Measurements from ENCODE around the gene NCF4. TPM values are rescaled to one million over a fixed set of nuclear protein-coding genes. Genes with fewer than 3 reads are reported as not detected.

NCF4 gene
- total and polyA plus RNA-seq, 2 donors (not counting 1 experiment from before 2014, with no cell fraction given), result 118 to 175 TPM

DNA sequence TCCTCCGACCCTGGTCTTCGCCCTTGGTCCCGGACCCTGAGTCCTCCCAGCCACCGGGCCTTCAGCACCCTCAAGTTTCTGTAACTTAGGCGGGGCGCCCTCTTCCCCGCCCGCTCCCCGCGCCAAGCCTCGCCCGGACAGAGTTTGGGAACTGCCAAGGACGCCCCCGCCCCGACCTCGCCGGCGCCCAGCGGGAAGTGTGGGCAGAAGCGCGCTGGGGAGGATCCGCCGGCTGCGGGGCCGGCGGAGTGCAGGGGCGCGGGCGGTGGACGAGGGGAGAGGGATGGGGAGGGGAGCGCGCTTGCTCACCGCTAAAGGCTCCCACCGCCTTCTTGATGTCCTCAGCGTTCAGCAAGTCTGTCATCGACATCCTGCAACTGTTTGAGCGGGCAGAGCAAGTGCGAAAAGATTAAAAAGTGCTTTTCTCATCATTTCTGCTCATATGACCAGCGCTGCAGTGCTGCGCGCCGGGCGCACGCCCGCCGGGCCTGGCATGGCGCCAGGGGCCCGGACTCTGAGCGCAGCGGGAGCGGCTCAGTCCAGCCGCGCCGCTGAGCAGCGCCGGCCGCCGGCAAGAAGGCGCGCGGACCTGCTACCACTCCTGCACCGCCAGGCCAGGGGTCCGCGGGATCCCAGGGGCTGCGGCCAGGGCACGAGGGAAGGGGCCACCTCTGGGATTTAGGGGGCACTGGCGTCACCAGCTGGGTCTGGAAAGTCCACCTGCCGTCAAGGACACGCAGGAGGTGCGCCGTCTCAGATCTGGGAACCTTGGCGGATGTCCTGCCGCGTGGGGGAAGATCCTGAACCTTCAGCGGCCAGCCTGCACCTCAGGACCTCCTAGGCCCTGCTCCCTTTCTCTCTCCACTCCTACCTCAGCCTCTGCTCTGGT, 43.9 kb upstream of the NCF4 start, which contains the start of gene PVALB:
PVALB (minus strand) TSS at position 400 of the 889 bp plus-strand sequence; CDS start at position 370, 30 bp downstream.
- no peaks in the 10 kb centered on the region for H3K9me3 Mint-ChIP-seq (ENCODE audit: insufficient read depth)
- ATAC-seq (ENCODE audit: low read depth) (no peak), DNase-seq (no peak)
- no peaks in the 10 kb centered on the region for H4K20me1 ChIP-seq (ENCODE audit: control insufficient read depth, insufficient read depth, low read length, poor library complexity, severe bottlenecking)
- H3K27me3 ChIP-seq (replicated peaks in 1 of 4; ENCODE audit: control extremely low read depth in 1 of 4, control insufficient read depth in 3 of 4, insufficient read depth in 4 of 4, low read length in 3 of 4), result peaks cover 0 to 57% (median 23%) of the 10 kb centered on the region in 4 experiments
- H3K27ac ChIP-seq (ENCODE audit: low read length in 2 of 2), result no peak within 1 kb of the TSS
- no peaks in the 10 kb centered on the region for H3K9me3 ChIP-seq (ENCODE audit: control extremely low read depth in 1 of 3, control insufficient read depth in 2 of 3, insufficient read depth in 1 of 3, low read length in 2 of 3)
- H3K79me2 ChIP-seq (ENCODE audit: control insufficient read depth, insufficient read depth, low read length), result no peaks in the 10 kb centered on the region
- ChIA-PET CTCF (no interaction called here), POLR2A (no interaction called here)
- H2AFZ ChIP-seq (ENCODE audit: insufficient read depth, low read depth, low read length, poor library complexity, severe bottlenecking), result no peak within 1 kb of the TSS
- no peak within 1 kb of the TSS for H3K4me3 Mint-ChIP-seq
- TF ChIP-seq EZH2 (IDR thresholded peaks at IDR 0.05; ENCODE audit: borderline replicate concordance, insufficient read depth, low read depth, low read length, poor library complexity, severe bottlenecking) (no peak), CTCF (IDR thresholded peaks at IDR 0.05) (no peak)
- H3K36me3 ChIP-seq (replicated peaks in 1 of 2; ENCODE audit: control extremely low read depth in 1 of 2, control insufficient read depth in 1 of 2, extremely low read depth in 1 of 2, insufficient read depth in 2 of 2, low read length in 1 of 2), result no peaks in the 10 kb centered on the region
- H3K9ac ChIP-seq (ENCODE audit: low read length), result no peak within 1 kb of the TSS
- intact Hi-C loops (cut with micrococcal nuclease), result no loop called here
- H3K27ac Mint-ChIP-seq, result no peak within 1 kb of the TSS
- peaks cover 3% of the 10 kb centered on the region for H3K4me1 Mint-ChIP-seq
- peaks cover 83% of the 10 kb centered on the region for H3K27me3 Mint-ChIP-seq
- H3K4me1 ChIP-seq (ENCODE audit: control insufficient read depth in 2 of 2, insufficient read depth in 2 of 2, low read length in 2 of 2), result peaks cover 2 to 14% of the 10 kb centered on the region in 2 donors
- 3% methylated on average over 75 of the region's 75 CpGs for WGBS (ENCODE audit: insufficient coverage)
- H3K4me2 ChIP-seq (replicated peaks; ENCODE audit: low read depth, low read length, poor library complexity, severe bottlenecking), result peak within 1 kb of the TSS; percentile 25
- no peak within 1 kb of the TSS for H3K4me3 ChIP-seq (ENCODE audit: control extremely low read depth in 1 of 5, extremely low read depth in 1 of 5, insufficient read depth in 1 of 5, low read depth in 2 of 5, low read length in 4 of 5)

DNA sequence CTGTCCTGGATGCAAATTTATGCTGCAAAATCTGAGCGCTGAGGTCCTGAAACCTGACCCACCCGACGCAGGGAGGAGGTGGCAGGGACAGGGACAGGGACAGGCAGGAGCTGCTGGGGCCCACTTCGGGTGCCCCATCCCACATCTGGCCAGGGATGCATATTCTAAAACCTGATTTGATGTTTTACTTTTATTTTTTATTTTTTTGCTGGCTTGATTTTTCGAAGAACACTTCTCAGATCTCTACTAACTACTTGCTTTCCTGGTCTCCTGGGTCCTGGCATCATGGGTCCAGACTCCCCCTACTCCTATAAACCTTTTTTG, 43.3 kb upstream of the NCF4 start:
- ATAC-seq (ENCODE audit: low read depth), result no peak
- Histone ChIP-seq H2AFZ (ENCODE audit: insufficient read depth, low read depth, low read length, poor library complexity, severe bottlenecking) (no peak overlapping the region), H3K36me3 (replicated peaks in 1 of 2; ENCODE audit: control extremely low read depth in 1 of 2, control insufficient read depth in 1 of 2, extremely low read depth in 1 of 2, insufficient read depth in 2 of 2, low read length in 1 of 2) (no peaks in the 10 kb centered on the region), H3K27me3 (replicated peaks in 1 of 4; ENCODE audit: control extremely low read depth in 1 of 4, control insufficient read depth in 3 of 4, insufficient read depth in 4 of 4, low read length in 3 of 4) (peaks cover 0 to 57% (median 23%) of the 10 kb centered on the region in 4 experiments), H3K9me3 (ENCODE audit: control extremely low read depth in 1 of 3, control insufficient read depth in 2 of 3, insufficient read depth in 1 of 3, low read length in 2 of 3) (no peaks in the 10 kb centered on the region), H3K79me2 (ENCODE audit: control insufficient read depth, insufficient read depth, low read length) (no peaks in the 10 kb centered on the region), H3K4me1 (ENCODE audit: control insufficient read depth in 2 of 2, insufficient read depth in 2 of 2, low read length in 2 of 2) (peaks cover 2 to 14% of the 10 kb centered on the region in 2 donors), H3K9ac (ENCODE audit: low read length) (no peak overlapping the region), H3K4me2 (replicated peaks; ENCODE audit: low read depth, low read length, poor library complexity, severe bottlenecking) (no peak overlapping the region), H3K27ac (ENCODE audit: low read length in 2 of 2) (no peak overlapping the region), H4K20me1 (ENCODE audit: control insufficient read depth, insufficient read depth, low read length, poor library complexity, severe bottlenecking) (no peaks in the 10 kb centered on the region), H3K4me3 (ENCODE audit: control extremely low read depth in 1 of 5, extremely low read depth in 1 of 5, insufficient read depth in 1 of 5, low read depth in 2 of 5, low read length in 4 of 5) (no peak overlapping the region)
- DNase-seq, result no peak
- WGBS (ENCODE audit: insufficient coverage), result 61% methylated on average over 4 of the region's 5 CpGs
- Mint-ChIP-seq H3K9me3 (ENCODE audit: insufficient read depth) (no peaks in the 10 kb centered on the region), H3K27ac (no peak overlapping the region), H3K4me3 (no peak overlapping the region), H3K4me1 (peaks cover 3% of the 10 kb centered on the region), H3K27me3 (peaks cover 77% of the 10 kb centered on the region)
- TF ChIP-seq EZH2 (IDR thresholded peaks at IDR 0.05; ENCODE audit: borderline replicate concordance, insufficient read depth, low read depth, low read length, poor library complexity, severe bottlenecking) (no peak), CTCF (IDR thresholded peaks at IDR 0.05) (no peak)
- CTCF ChIA-PET, result no interaction called here
- POLR2A ChIA-PET, result no interaction called here
- intact Hi-C loops (cut with micrococcal nuclease), result no loop called here

Data from B cell (primary cell).